HepG2 (cell line): ENCODE measurements around the gene PKMYT1. TPM values are rescaled to one million over a fixed set of nuclear protein-coding genes. Genes with fewer than 3 reads are reported as not detected.

ENCODE experiments used
- BORCS8-MEF2B ChIP-seq: sonication (generic); formaldehyde crosslinking; IDR thresholded peaks from 2 replicates; pipeline ENCODE4 v1.8.0; 2022; ENCODE audit warnings: mild to moderate bottlenecking, missing genetic modification reagents
- CBX1 ChIP-seq: IDR thresholded peaks from one replicate; pipeline ENCODE4 v1.6.1; 2016; ENCODE audit warnings: antibody characterized with exemption, low read depth
- MLLT10 ChIP-seq: sonication (generic); formaldehyde crosslinking; IDR thresholded peaks from 2 replicates; pipeline ENCODE4 v1.4.0; 2020; ENCODE audit warnings: missing genetic modification reagents
- PHF21A ChIP-seq: sonication (generic); formaldehyde crosslinking; IDR thresholded peaks from 2 replicates; pipeline ENCODE4 v1.5.0; 2020; ENCODE audit warnings: mild to moderate bottlenecking, missing genetic modification reagents
- SOX6 ChIP-seq, 2 experiments: fragments of 450-650 bp in 1 of 2; sonication (generic) in 1 of 2; formaldehyde crosslinking in 1 of 2; IDR thresholded peaks; 2 replicates each; pipeline versions ENCODE4 v1.4.0 to v1.6.1; 2017 to 2020; ENCODE audit warnings: antibody characterized with exemption in 1 of 2, mild to moderate bottlenecking in 1 of 2, missing genetic modification reagents in 1 of 2
- TAF15 ChIP-seq: fragments of 200-400 bp; formaldehyde crosslinking; IDR thresholded peaks from one replicate; pipeline ENCODE4 v1.6.1; 2018; ENCODE audit warnings: mild to moderate bottlenecking, low read depth, low read length; ENCODE audit not compliant: poor library complexity, severe bottlenecking
- TCF7 ChIP-seq: sonication (generic); IDR thresholded peaks from 2 replicates; pipeline ENCODE4 v1.6.1; 2016; ENCODE audit warnings: antibody characterized with exemption, low read depth
- TEAD2 ChIP-seq: sonication (generic); formaldehyde crosslinking; IDR thresholded peaks from 2 replicates; pipeline ENCODE4 v1.9.0; 2021; ENCODE audit warnings: missing genetic modification reagents
- YEATS4 ChIP-seq: sonication (generic); formaldehyde crosslinking; IDR thresholded peaks from 2 replicates; pipeline ENCODE4 v1.4.0; 2020; ENCODE audit warnings: missing genetic modification reagents, borderline replicate concordance
- ZNF230 ChIP-seq: sonication (generic); formaldehyde crosslinking; IDR thresholded peaks from 2 replicates; pipeline ENCODE4 v1.4.0; 2020; ENCODE audit warnings: mild to moderate bottlenecking, missing genetic modification reagents
- ZNF281 ChIP-seq: sonication (generic); formaldehyde crosslinking; IDR thresholded peaks from 2 replicates; pipeline ENCODE4 v1.4.0; 2020; ENCODE audit warnings: missing genetic modification reagents, borderline replicate concordance
- ZNF703 ChIP-seq: sonication (generic); formaldehyde crosslinking; IDR thresholded peaks from 2 replicates; pipeline ENCODE4 v1.5.1; 2020; ENCODE audit warnings: missing genetic modification reagents, mild to moderate bottlenecking, moderate library complexity, borderline replicate concordance
- ZSCAN25 ChIP-seq: sonication (generic); formaldehyde crosslinking; IDR thresholded peaks from 2 replicates; pipeline ENCODE4 v1.8.0; 2022; ENCODE audit warnings: mild to moderate bottlenecking, missing genetic modification reagents
- polyA plus RNA-seq, 8 experiments: library from polyadenylated mRNA; depleted of rRNA in 3 of 8; stranded (reverse) in 7 of 8; unstranded in 1 of 8; fragments of >200 nt; fragmentation: Illumina TruSeq in 4 of 8; extraction: Trizol in 4 of 8; gene quantifications; 2 replicates each; pipeline versions ENCODE4 v1.2.1 to v1.2.3, GENCODE V29; 2011 to 2016; ENCODE audit warnings: low read depth in 4 of 8, missing spikeins in 1 of 8, mixed read lengths in 1 of 8; ENCODE audit not compliant: insufficient read depth in 1 of 8
- total RNA-seq, 5 experiments: library from RNA; depleted of rRNA; stranded (reverse); fragments of >200 nt; fragmentation: Illumina TruSeq; extraction: Trizol; gene quantifications; 2 replicates each; pipeline ENCODE4 v1.2.3, GENCODE V29; 2016; ENCODE audit warnings: low read depth in 1 of 5
- TF ChIP-seq, protein P1 (sequence below): sonication (generic); formaldehyde crosslinking; IDR thresholded peaks from 2 replicates; pipeline ENCODE4 v1.5.1; 2020; ENCODE audit warnings: missing genetic modification reagents, mild to moderate bottlenecking, borderline replicate concordance
- TF ChIP-seq, protein P2 (sequence below): sonication (generic); formaldehyde crosslinking; conservative IDR thresholded peaks from 2 replicates; pipeline ENCODE4 v1.8.1; 2023; ENCODE audit warnings: missing genetic modification reagents
- TF ChIP-seq, protein P3 (sequence below): sonication (generic); formaldehyde crosslinking; IDR thresholded peaks from 2 replicates; pipeline ENCODE4 v1.5.1; 2020; ENCODE audit warnings: missing genetic modification reagents, mild to moderate bottlenecking, borderline replicate concordance
- TF ChIP-seq, protein P4 (sequence below): sonication (generic); formaldehyde crosslinking; IDR thresholded peaks from 2 replicates; pipeline ENCODE4 v1.4.0; 2020; ENCODE audit warnings: missing genetic modification reagents, mild to moderate bottlenecking, borderline replicate concordance

Gene PKMYT1
- total and polyA plus RNA-seq, 2 of the 13 experiments (the other 11 are each of a cell fraction or from before 2014, with no cell fraction given): 7.0 to 27.8 TPM

GRCh38 chr16:2964475-2965336 is 15.5 kb downstream of the PKMYT1 start (continued):
- TF ChIP-seq, protein P1, sequence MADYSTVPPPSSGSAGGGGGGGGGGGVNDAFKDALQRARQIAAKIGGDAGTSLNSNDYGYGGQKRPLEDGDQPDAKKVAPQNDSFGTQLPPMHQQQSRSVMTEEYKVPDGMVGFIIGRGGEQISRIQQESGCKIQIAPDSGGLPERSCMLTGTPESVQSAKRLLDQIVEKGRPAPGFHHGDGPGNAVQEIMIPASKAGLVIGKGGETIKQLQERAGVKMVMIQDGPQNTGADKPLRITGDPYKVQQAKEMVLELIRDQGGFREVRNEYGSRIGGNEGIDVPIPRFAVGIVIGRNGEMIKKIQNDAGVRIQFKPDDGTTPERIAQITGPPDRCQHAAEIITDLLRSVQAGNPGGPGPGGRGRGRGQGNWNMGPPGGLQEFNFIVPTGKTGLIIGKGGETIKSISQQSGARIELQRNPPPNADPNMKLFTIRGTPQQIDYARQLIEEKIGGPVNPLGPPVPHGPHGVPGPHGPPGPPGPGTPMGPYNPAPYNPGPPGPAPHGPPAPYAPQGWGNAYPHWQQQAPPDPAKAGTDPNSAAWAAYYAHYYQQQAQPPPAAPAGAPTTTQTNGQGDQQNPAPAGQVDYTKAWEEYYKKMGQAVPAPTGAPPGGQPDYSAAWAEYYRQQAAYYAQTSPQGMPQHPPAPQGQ (CRISPR knock-in tag): no peak
- TF ChIP-seq TCF7 (no peak), ZNF281 (CRISPR knock-in tag) (peak; percentile 65; the same call in 1 of the 2 replicates), CBX1 (no peak), PHF21A (CRISPR knock-in tag) (peak; percentile 58; the same call in 1 of the 2 replicates), SOX6 (IDR thresholded peaks at IDR 0.05) (no peak), SOX6 (CRISPR knock-in tag; IDR thresholded peaks at IDR 0.05) (peak; percentile 7; the same call in 1 of the 2 replicates), ZNF230 (no peak), ZSCAN25 (CRISPR knock-in tag) (peak; percentile 63; the same call in 1 of the 2 replicates), TAF15 (peak; percentile 34), TEAD2 (CRISPR knock-in tag) (no peak), MLLT10 (no peak), BORCS8-MEF2B (CRISPR knock-in tag) (0 out of 2 replicates have a peak, but pooled peaks have one; percentile 19), ZNF703 (CRISPR knock-in tag) (0 out of 2 replicates have a peak, but pooled peaks have one; percentile 43), YEATS4 (0 out of 2 replicates have a peak, but pooled peaks have one; percentile 26)
- TF ChIP-seq, protein P2, sequence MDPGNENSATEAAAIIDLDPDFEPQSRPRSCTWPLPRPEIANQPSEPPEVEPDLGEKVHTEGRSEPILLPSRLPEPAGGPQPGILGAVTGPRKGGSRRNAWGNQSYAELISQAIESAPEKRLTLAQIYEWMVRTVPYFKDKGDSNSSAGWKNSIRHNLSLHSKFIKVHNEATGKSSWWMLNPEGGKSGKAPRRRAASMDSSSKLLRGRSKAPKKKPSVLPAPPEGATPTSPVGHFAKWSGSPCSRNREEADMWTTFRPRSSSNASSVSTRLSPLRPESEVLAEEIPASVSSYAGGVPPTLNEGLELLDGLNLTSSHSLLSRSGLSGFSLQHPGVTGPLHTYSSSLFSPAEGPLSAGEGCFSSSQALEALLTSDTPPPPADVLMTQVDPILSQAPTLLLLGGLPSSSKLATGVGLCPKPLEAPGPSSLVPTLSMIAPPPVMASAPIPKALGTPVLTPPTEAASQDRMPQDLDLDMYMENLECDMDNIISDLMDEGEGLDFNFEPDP (CRISPR knock-in tag): no peak
- TF ChIP-seq, protein P3, sequence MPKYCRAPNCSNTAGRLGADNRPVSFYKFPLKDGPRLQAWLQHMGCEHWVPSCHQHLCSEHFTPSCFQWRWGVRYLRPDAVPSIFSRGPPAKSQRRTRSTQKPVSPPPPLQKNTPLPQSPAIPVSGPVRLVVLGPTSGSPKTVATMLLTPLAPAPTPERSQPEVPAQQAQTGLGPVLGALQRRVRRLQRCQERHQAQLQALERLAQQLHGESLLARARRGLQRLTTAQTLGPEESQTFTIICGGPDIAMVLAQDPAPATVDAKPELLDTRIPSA: no peak
- TF ChIP-seq, protein P4, sequence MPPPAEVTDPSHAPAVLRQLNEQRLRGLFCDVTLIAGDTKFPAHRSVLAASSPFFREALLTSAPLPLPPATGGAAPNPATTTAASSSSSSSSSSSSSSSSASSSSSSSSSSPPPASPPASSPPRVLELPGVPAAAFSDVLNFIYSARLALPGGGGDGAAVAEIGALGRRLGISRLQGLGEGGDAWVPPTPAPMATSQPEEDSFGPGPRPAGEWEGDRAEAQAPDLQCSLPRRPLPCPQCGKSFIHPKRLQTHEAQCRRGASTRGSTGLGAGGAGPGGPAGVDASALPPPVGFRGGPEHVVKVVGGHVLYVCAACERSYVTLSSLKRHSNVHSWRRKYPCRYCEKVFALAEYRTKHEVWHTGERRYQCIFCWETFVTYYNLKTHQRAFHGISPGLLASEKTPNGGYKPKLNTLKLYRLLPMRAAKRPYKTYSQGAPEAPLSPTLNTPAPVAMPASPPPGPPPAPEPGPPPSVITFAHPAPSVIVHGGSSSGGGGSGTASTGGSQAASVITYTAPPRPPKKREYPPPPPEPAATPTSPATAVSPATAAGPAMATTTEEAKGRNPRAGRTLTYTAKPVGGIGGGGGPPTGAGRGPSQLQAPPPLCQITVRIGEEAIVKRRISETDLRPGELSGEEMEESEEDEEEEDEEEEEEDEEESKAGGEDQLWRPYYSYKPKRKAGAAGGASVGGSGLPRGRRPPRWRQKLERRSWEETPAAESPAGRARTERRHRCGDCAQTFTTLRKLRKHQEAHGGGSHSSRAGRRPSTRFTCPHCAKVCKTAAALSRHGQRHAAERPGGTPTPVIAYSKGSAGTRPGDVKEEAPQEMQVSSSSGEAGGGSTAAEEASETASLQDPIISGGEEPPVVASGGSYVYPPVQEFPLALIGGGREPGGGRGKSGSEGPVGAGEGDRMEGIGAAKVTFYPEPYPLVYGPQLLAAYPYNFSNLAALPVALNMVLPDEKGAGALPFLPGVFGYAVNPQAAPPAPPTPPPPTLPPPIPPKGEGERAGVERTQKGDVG (CRISPR knock-in tag): peak; percentile 27; the same call in 1 of the 2 replicates
